ENCODE results near the gene BAHD1. TPM values are rescaled to one million over a fixed set of nuclear protein-coding genes. Genes with fewer than 3 reads are reported as not detected.

Gene BAHD1
- total and polyA plus RNA-seq, 8 donors = 11.4 to 27.2 (median 15.4) TPM

- peak overlapping the region in 1 of 2 donors; percentile 2 for H3K27ac ChIP-seq
- no peaks in the 10 kb centered on the region for H3K9me3 ChIP-seq
- TF ChIP-seq CTCF (IDR thresholded peaks at IDR 0.05) = no peak
- H3K4me1 ChIP-seq = peaks cover 15 to 50% of the 10 kb centered on the region in 2 donors
- H3K36me3 ChIP-seq = no peaks in the 10 kb centered on the region
- no peak for DNase-seq
- intact Hi-C loops (cut with DNase I) = no loop called here
- H3K27me3 ChIP-seq = peaks cover 0 to 28% of the 10 kb centered on the region in 2 donors
- no peak overlapping the region for H3K4me3 ChIP-seq
- ATAC-seq = no peak
Observed at GRCh38 chr15:40443846-40444245, 3.1 kb downstream of the BAHD1 start.

GRCh38 chr15:40444736-40445135 is 4.0 kb downstream of the BAHD1 start:
- H3K4me1 ChIP-seq = peaks cover 13 to 48% of the 10 kb centered on the region in 2 donors
- intact Hi-C loops (cut with DNase I) = no loop called here

GRCh38 chr15:40445421-40445922 is 4.7 kb downstream of the BAHD1 start:
- intact Hi-C loops (cut with DNase I) = no loop called here
- Histone ChIP-seq H3K27ac (peak overlapping the region in 1 of 2 donors; percentile 22), H3K9me3 (no peaks in the 10 kb centered on the region), H3K27me3 (peaks cover 0 to 12% of the 10 kb centered on the region in 2 donors), H3K36me3 (no peaks in the 10 kb centered on the region), H3K4me1 (peaks cover 9 to 43% of the 10 kb centered on the region in 2 donors), H3K4me3 (no peak overlapping the region)
- no peak for ATAC-seq
- no peak for TF ChIP-seq CTCF (IDR thresholded peaks at IDR 0.05)
- peak in 1 of 4 donors; percentile 8 for DNase-seq

More at GRCh38 chr15:40444736-40445135, 4.0 kb downstream of the BAHD1 start:
- Histone ChIP-seq H3K27ac (no peak overlapping the region), H3K36me3 (no peaks in the 10 kb centered on the region), H3K9me3 (no peaks in the 10 kb centered on the region), H3K4me3 (no peak overlapping the region), H3K27me3 (peaks cover 0 to 19% of the 10 kb centered on the region in 2 donors)
- ATAC-seq (no peak), DNase-seq (no peak)
- TF ChIP-seq CTCF (IDR thresholded peaks at IDR 0.05) = no peak

GRCh38 chr15:40446144-40446543 is 5.4 kb downstream of the BAHD1 start:
- no peak for ATAC-seq
- Histone ChIP-seq H3K27ac (peak overlapping the region in 1 of 2 donors; percentile 22), H3K27me3 (peaks cover 0 to 10% of the 10 kb centered on the region in 2 donors), H3K9me3 (no peaks in the 10 kb centered on the region), H3K4me3 (no peak overlapping the region), H3K4me1 (peaks cover 9 to 44% of the 10 kb centered on the region in 2 donors), H3K36me3 (no peaks in the 10 kb centered on the region)
- DNase-seq = peak in 1 of 4 donors; percentile 66
- TF ChIP-seq CTCF (IDR thresholded peaks at IDR 0.05) = no peak
- intact Hi-C loops (cut with DNase I) = no loop called here

- ATAC-seq = no peak
- intact Hi-C loops (cut with DNase I) = no loop called here
- peaks cover 5 to 47% of the 10 kb centered on the region in 2 donors for H3K4me1 ChIP-seq
Observed at GRCh38 chr15:40448354-40448753, 7.6 kb downstream of the BAHD1 start.

More at GRCh38 chr15:40448354-40448753, 7.6 kb downstream of the BAHD1 start:
- no peak overlapping the region for H3K4me3 ChIP-seq
- H3K36me3 ChIP-seq = no peaks in the 10 kb centered on the region
- no peaks in the 10 kb centered on the region for H3K9me3 ChIP-seq
- TF ChIP-seq CTCF (IDR thresholded peaks at IDR 0.05) = no peak
- no peaks in the 10 kb centered on the region for H3K27me3 ChIP-seq
- no peak overlapping the region for H3K27ac ChIP-seq
- DNase-seq = no peak

Measured in left lung (tissue), 10 donors.